GM12875 (cell line): ENCODE measurements around the gene SH2D2A.
A peak's percentile ranks its signal among the peaks of the same experiment; 100 is the strongest.

Experiments used
- H3K4me3 ChIP-seq: one replicate; pipeline ENCODE4 v1.5.1; 2011; ENCODE audit warnings: low read depth, low read length, control low read depth
- CTCF ChIP-seq: IDR thresholded peaks from 2 replicates; pipeline ENCODE4 v1.5.1; 2011; ENCODE audit warnings: low read depth, mild to moderate bottlenecking, control low read depth, inconsistent platforms, low read length, moderate library complexity, borderline replicate concordance; ENCODE audit not compliant: insufficient read depth

Gene SH2D2A

GRCh38 chr1:156842618-156843300 is 26.1 kb upstream of the SH2D2A start:
- no peak overlapping the region for H3K4me3 ChIP-seq
- TF ChIP-seq CTCF = no peak

DNA sequence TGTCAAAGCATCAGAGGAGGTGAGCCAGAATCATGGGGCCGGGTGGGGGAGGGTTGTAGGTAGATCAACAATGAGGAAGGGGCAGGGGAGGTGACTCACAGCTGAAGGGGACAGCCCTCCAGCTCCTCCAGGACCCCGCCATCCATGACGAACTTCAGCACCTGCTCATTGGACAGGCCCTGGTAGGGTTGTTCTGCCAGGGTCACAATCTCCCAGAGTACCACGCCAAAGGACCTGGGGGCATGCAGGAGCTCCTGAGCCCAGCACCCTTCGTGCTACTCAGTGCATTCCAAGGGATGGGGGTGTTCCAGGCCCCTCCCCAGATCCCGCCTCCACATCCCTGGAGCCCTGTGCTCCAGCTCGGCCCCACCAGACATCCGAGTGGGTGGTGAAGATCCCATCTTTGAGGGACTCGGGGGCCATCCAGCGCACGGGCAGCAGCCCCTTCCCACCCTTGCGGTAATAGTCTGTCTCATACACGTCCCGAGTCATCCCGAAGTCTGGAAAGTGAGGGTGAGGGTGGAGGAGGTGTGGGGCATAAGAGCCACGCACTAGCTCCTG is 24.7 kb upstream of the SH2D2A start:
- no peak for TF ChIP-seq CTCF
- H3K4me3 ChIP-seq = no peak overlapping the region

DNA sequence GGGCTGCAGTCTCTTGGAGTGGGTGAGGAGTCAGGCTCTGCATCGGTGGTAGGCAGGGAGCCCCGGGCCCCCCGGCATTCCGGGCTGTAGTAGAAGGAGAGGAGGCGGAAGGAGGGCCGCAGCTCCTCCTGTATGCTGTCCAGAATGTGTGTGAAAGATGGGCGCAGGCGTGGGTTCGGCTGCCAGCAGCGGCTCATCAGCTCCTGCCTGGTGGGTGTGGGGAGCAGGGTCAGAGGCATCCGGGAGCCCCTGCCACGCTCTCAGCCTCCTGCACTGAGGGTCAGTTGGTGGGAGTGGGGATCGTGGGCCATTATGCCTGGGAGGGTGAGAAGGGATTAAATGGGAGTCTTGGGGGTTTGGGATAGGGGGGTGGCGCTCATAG is 24.2 kb upstream of the SH2D2A start:
- no peak overlapping the region for H3K4me3 ChIP-seq
- no peak for TF ChIP-seq CTCF

GRCh38 chr1:156840186-156840897 is 23.7 kb upstream of the SH2D2A start:
- H3K4me3 ChIP-seq = no peak overlapping the region
- TF ChIP-seq CTCF = no peak

GRCh38 chr1:156839426-156840109 is 22.9 kb upstream of the SH2D2A start:
- no peak for TF ChIP-seq CTCF
- H3K4me3 ChIP-seq = no peak overlapping the region

GRCh38 chr1:156838972-156839371 is 22.3 kb upstream of the SH2D2A start:
- H3K4me3 ChIP-seq = no peak overlapping the region
- peak; percentile 91 for TF ChIP-seq CTCF
